Karpas-422 (cell line): Measurements from ENCODE around the gene ZNF638. TPM values are rescaled to one million over a fixed set of nuclear protein-coding genes. Genes with fewer than 3 reads are reported as not detected.
"Not testable (repeated sequence)": the region's sequence is repeated elsewhere in the genome, so short reads cannot be mapped to it uniquely, and the experiment has no call there.

Experiments used
- DNase-seq: peaks from one replicate; pipeline ENCODE4 v3.0.0-alpha.2; 2015
- H2AFZ ChIP-seq: fragments of 200-600 bp; sonication (generic); 2 replicates; pipeline ENCODE4 v1.6.1; 2014; ENCODE audit warnings: antibody characterized with exemption, low read length, mixed read lengths
- H3K27ac ChIP-seq: fragments of 200-600 bp; sonication (generic); 2 replicates; pipeline ENCODE4 v1.5.1; 2014; ENCODE audit warnings: mild to moderate bottlenecking, low read length, moderate library complexity
- H3K27me3 ChIP-seq: fragments of 200-600 bp; sonication (generic); 2 replicates; pipeline ENCODE4 v1.6.1; 2014; ENCODE audit warnings: low read length, mixed read lengths
- H3K36me3 ChIP-seq: fragments of 200-600 bp; sonication (generic); 2 replicates; pipeline ENCODE4 v1.6.1; 2014; ENCODE audit warnings: low read length, mixed read lengths; ENCODE audit not compliant: insufficient read depth
- H3K4me1 ChIP-seq: fragments of 200-600 bp; sonication (generic); 2 replicates; pipeline ENCODE4 v1.6.1; 2014; ENCODE audit warnings: mild to moderate bottlenecking, low read length, mixed read lengths
- H3K4me2 ChIP-seq: fragments of 200-600 bp; sonication (generic); 2 replicates; pipeline ENCODE4 v1.6.1; 2014; ENCODE audit warnings: low read length, low read depth, mild to moderate bottlenecking; ENCODE audit not compliant: poor library complexity, severe bottlenecking
- H3K4me3 ChIP-seq: fragments of 200-600 bp; sonication (generic); 2 replicates; pipeline ENCODE4 v1.5.1; 2014; ENCODE audit warnings: mild to moderate bottlenecking, antibody characterized with exemption, low read length, mixed read lengths
- H3K79me2 ChIP-seq: fragments of 200-600 bp; sonication (generic); 2 replicates; pipeline ENCODE4 v1.6.1; 2014; ENCODE audit warnings: mild to moderate bottlenecking, low read length, mixed read lengths
- H3K9ac ChIP-seq: fragments of 200-600 bp; sonication (generic); 2 replicates; pipeline ENCODE4 v1.6.0; 2014; ENCODE audit warnings: low read length
- H3K9me2 ChIP-seq: fragments of 200-600 bp; sonication (generic), shearing (Covaris generic); replicated peaks from 2 replicates; pipeline ENCODE4 v1.6.0; 2014; ENCODE audit warnings: mild to moderate bottlenecking, low read length, moderate library complexity; ENCODE audit not compliant: insufficient read depth
- H3K9me3 ChIP-seq: fragments of 300-700, 200-600 bp; sonication (generic); 2 replicates; pipeline ENCODE4 v1.6.1; 2014; ENCODE audit warnings: low read length, mixed read lengths
- H4K20me1 ChIP-seq: fragments of 200-600 bp; sonication (generic); 2 replicates; pipeline ENCODE4 v1.6.1; 2014; ENCODE audit warnings: mild to moderate bottlenecking, antibody characterized with exemption, low read length, low read depth; ENCODE audit not compliant: insufficient read depth
- total RNA-seq: library from RNA; depleted of rRNA; stranded (reverse); fragments of >200 nt; shearing (Covaris generic); gene quantifications from 2 replicates; pipeline ENCODE4 v1.2.3, GENCODE V29; 2014; ENCODE audit warnings: low replicate concordance

Gene ZNF638
- total RNA-seq, 1 experiment from 2014 or later = 317 TPM

GRCh38 chr2:71428472-71429383, 97.1 kb downstream of the ZNF638 start:
- Histone ChIP-seq H3K4me3 (no peak overlapping the region), H3K4me1 (no peaks in the 10 kb centered on the region), H3K9ac (no peak overlapping the region), H3K36me3 (peaks cover 73% of the 10 kb centered on the region), H3K4me2 (no peak overlapping the region), H4K20me1 (no peaks in the 10 kb centered on the region), H2AFZ (no peak overlapping the region), H3K27ac (no peak overlapping the region), H3K9me3 (no peaks in the 10 kb centered on the region), H3K27me3 (no peaks in the 10 kb centered on the region), H3K79me2 (peaks cover 18% of the 10 kb centered on the region), H3K9me2 (no peaks in the 10 kb centered on the region)
- no peak for DNase-seq

- not testable (repeated sequence) for H3K36me3 ChIP-seq, H3K9me2 ChIP-seq, H3K9ac ChIP-seq, H4K20me1 ChIP-seq, H3K27ac ChIP-seq, H3K4me2 ChIP-seq, H3K4me1 ChIP-seq, DNase-seq, H3K27me3 ChIP-seq, H3K9me3 ChIP-seq, H2AFZ ChIP-seq, H3K4me3 ChIP-seq, H3K79me2 ChIP-seq
These were observed 113.6 kb downstream of the ZNF638 start for GRCh38 chr2:71445142-71445541.

- no peak overlapping the region for H2AFZ ChIP-seq
These were observed 114.9 kb downstream of the ZNF638 start for GRCh38 chr2:71446505-71446904.

GRCh38 chr2:71449343-71449742, 117.8 kb downstream of the ZNF638 start:
- H3K79me2 ChIP-seq = no peaks in the 10 kb centered on the region
- no peak overlapping the region for H3K27ac ChIP-seq
- H3K4me1 ChIP-seq = peaks cover 5% of the 10 kb centered on the region; the same call in 1 of the 2 replicates
- no peak overlapping the region for H3K9ac ChIP-seq
- no peaks in the 10 kb centered on the region for H3K27me3 ChIP-seq
- no peak overlapping the region for H2AFZ ChIP-seq
- DNase-seq = no peak
- no peaks in the 10 kb centered on the region for H3K9me3 ChIP-seq
- H3K36me3 ChIP-seq = no peaks in the 10 kb centered on the region
- H4K20me1 ChIP-seq = no peaks in the 10 kb centered on the region
- no peak overlapping the region for H3K4me3 ChIP-seq
- no peaks in the 10 kb centered on the region for H3K9me2 ChIP-seq
- H3K4me2 ChIP-seq = no peak overlapping the region

More at GRCh38 chr2:71446505-71446904, 114.9 kb downstream of the ZNF638 start:
- H3K9ac ChIP-seq = no peak overlapping the region
- H3K4me1 ChIP-seq = no peaks in the 10 kb centered on the region
- no peaks in the 10 kb centered on the region for H3K9me2 ChIP-seq
- no peaks in the 10 kb centered on the region for H3K9me3 ChIP-seq
- H3K4me3 ChIP-seq = no peak overlapping the region
- H3K27me3 ChIP-seq = no peaks in the 10 kb centered on the region
- H3K36me3 ChIP-seq = 0 out of 2 replicates have a peak, but pooled peaks cover 2% of the 10 kb centered on the region
- no peak overlapping the region for H3K4me2 ChIP-seq
- DNase-seq = no peak
- H3K79me2 ChIP-seq = no peaks in the 10 kb centered on the region
- no peaks in the 10 kb centered on the region for H4K20me1 ChIP-seq
- H3K27ac ChIP-seq = no peak overlapping the region

GRCh38 chr2:71451705-71452104, 120.1 kb downstream of the ZNF638 start:
- H2AFZ ChIP-seq = no peak overlapping the region
- no peaks in the 10 kb centered on the region for H3K36me3 ChIP-seq
- H3K27ac ChIP-seq = no peak overlapping the region
- H4K20me1 ChIP-seq = no peaks in the 10 kb centered on the region
- H3K27me3 ChIP-seq = no peaks in the 10 kb centered on the region
- H3K9me3 ChIP-seq = no peaks in the 10 kb centered on the region
- H3K9me2 ChIP-seq = no peaks in the 10 kb centered on the region
- H3K4me1 ChIP-seq = peaks cover 5% of the 10 kb centered on the region; the same call in 1 of the 2 replicates
- no peak overlapping the region for H3K4me2 ChIP-seq
- H3K79me2 ChIP-seq = no peaks in the 10 kb centered on the region
- no peak overlapping the region for H3K9ac ChIP-seq
- no peak for DNase-seq
- H3K4me3 ChIP-seq = no peak overlapping the region

GRCh38 chr2:71452565-71452964, 121.0 kb downstream of the ZNF638 start:
- Histone ChIP-seq H3K9ac (no peak overlapping the region), H3K27me3 (no peaks in the 10 kb centered on the region), H3K4me2 (no peak overlapping the region), H3K4me3 (no peak overlapping the region), H3K9me2 (no peaks in the 10 kb centered on the region), H3K27ac (no peak overlapping the region), H4K20me1 (no peaks in the 10 kb centered on the region), H3K4me1 (peaks cover 5% of the 10 kb centered on the region; the same call in 1 of the 2 replicates), H3K79me2 (no peaks in the 10 kb centered on the region), H2AFZ (no peak overlapping the region), H3K36me3 (no peaks in the 10 kb centered on the region), H3K9me3 (no peaks in the 10 kb centered on the region)
- no peak for DNase-seq

- H4K20me1 ChIP-seq = no peaks in the 10 kb centered on the region
- H3K4me3 ChIP-seq = no peak within 1 kb of the TSS
- H3K9ac ChIP-seq = no peak within 1 kb of the TSS
- no peak within 1 kb of the TSS for H2AFZ ChIP-seq
- peaks cover 5% of the 10 kb centered on the region; the same call in 1 of the 2 replicates for H3K4me1 ChIP-seq
- H3K9me3 ChIP-seq = no peaks in the 10 kb centered on the region
- no peak within 1 kb of the TSS for H3K4me2 ChIP-seq
- no peak within 1 kb of the TSS for H3K27ac ChIP-seq
- H3K79me2 ChIP-seq = no peaks in the 10 kb centered on the region
- H3K36me3 ChIP-seq = no peaks in the 10 kb centered on the region
- no peaks in the 10 kb centered on the region for H3K9me2 ChIP-seq
- no peaks in the 10 kb centered on the region for H3K27me3 ChIP-seq
- DNase-seq = no peak
These were observed 122.0 kb downstream of the ZNF638 start, which contains the start of gene DYSF for GRCh38 chr2:71453404-71454220. DYSF (plus strand) TSS chr2:71453561.
